Measurements from ENCODE around the gene ENTPD2.

ENTPD2 gene

GRCh38 chr9:137087409-137087925, 33.6 kb upstream of the ENTPD2 start:
- H3K27ac ChIP-seq (ENCODE audit: low read length): no peak overlapping the region
- H3K27me3 ChIP-seq (ENCODE audit: control insufficient read depth, insufficient read depth, low read length): no peaks in the 10 kb centered on the region
- WGBS (ENCODE audit: insufficient coverage, insufficient read length): no CpG with 5 or more reads among the region's 22 CpGs
- H3K36me3 ChIP-seq (ENCODE audit: control insufficient read depth, insufficient read depth, low read length): 0 out of 2 replicates have a peak, but pooled peaks cover 3% of the 10 kb centered on the region
- H3K9me3 ChIP-seq (ENCODE audit: control insufficient read depth, insufficient read depth, low read length): no peaks in the 10 kb centered on the region
- no peak for DNase-seq (ENCODE audit: low read depth, low spot score)
- H3K4me1 ChIP-seq (ENCODE audit: control insufficient read depth, insufficient read depth, low read length): no peaks in the 10 kb centered on the region; the same call in 1 of the 2 replicates
- H3K4me3 ChIP-seq (ENCODE audit: low read length): peak overlapping the region; percentile 51; the same call in 1 of the 2 replicates

GRCh38 chr9:137086531-137087408, 32.9 kb upstream of the ENTPD2 start, which contains the start of gene MAN1B1:
TSS of gene MAN1B1 (plus strand) at chr9:137086985. CDS start at chr9:137087000, 15 bp downstream.
- no peaks in the 10 kb centered on the region for H3K9me3 ChIP-seq (ENCODE audit: control insufficient read depth, insufficient read depth, low read length)
- H3K4me3 ChIP-seq (ENCODE audit: low read length): peak within 1 kb of the TSS; percentile 51; the same call in 1 of the 2 replicates
- 0 out of 2 replicates have a peak, but pooled peaks cover 3% of the 10 kb centered on the region for H3K36me3 ChIP-seq (ENCODE audit: control insufficient read depth, insufficient read depth, low read length)
- peak; percentile 99 for DNase-seq (ENCODE audit: low read depth, low spot score)
- no peaks in the 10 kb centered on the region; the same call in 1 of the 2 replicates for H3K4me1 ChIP-seq (ENCODE audit: control insufficient read depth, insufficient read depth, low read length)
- no CpG with 5 or more reads among the region's 101 CpGs for WGBS (ENCODE audit: insufficient coverage, insufficient read length)
- H3K27me3 ChIP-seq (ENCODE audit: control insufficient read depth, insufficient read depth, low read length): no peaks in the 10 kb centered on the region
- H3K27ac ChIP-seq (ENCODE audit: low read length): no peak within 1 kb of the TSS

GRCh38 chr9:137085920-137086530, 32.2 kb upstream of the ENTPD2 start:
- H3K27ac ChIP-seq (ENCODE audit: low read length): no peak overlapping the region
- no CpG with 5 or more reads among the region's 58 CpGs for WGBS (ENCODE audit: insufficient coverage, insufficient read length)
- peak overlapping the region; percentile 44; the same call in 1 of the 2 replicates for H3K4me3 ChIP-seq (ENCODE audit: low read length)
- DNase-seq (ENCODE audit: low read depth, low spot score): no peak
- H3K4me1 ChIP-seq (ENCODE audit: control insufficient read depth, insufficient read depth, low read length): no peaks in the 10 kb centered on the region; the same call in 1 of the 2 replicates
- no peaks in the 10 kb centered on the region for H3K9me3 ChIP-seq (ENCODE audit: control insufficient read depth, insufficient read depth, low read length)
- no peaks in the 10 kb centered on the region for H3K27me3 ChIP-seq (ENCODE audit: control insufficient read depth, insufficient read depth, low read length)
- H3K36me3 ChIP-seq (ENCODE audit: control insufficient read depth, insufficient read depth, low read length): 0 out of 2 replicates have a peak, but pooled peaks cover under 1% of the 10 kb centered on the region

GRCh38 chr9:137084526-137084925, 30.7 kb upstream of the ENTPD2 start:
- H3K4me3 ChIP-seq (ENCODE audit: low read length): no peak overlapping the region
- H3K4me1 ChIP-seq (ENCODE audit: control insufficient read depth, insufficient read depth, low read length): no peaks in the 10 kb centered on the region; the same call in 1 of the 2 replicates
- H3K9me3 ChIP-seq (ENCODE audit: control insufficient read depth, insufficient read depth, low read length): no peaks in the 10 kb centered on the region
- H3K27ac ChIP-seq (ENCODE audit: low read length): no peak overlapping the region
- no peaks in the 10 kb centered on the region for H3K36me3 ChIP-seq (ENCODE audit: control insufficient read depth, insufficient read depth, low read length)
- no peak for DNase-seq (ENCODE audit: low read depth, low spot score)
- no CpG with 5 or more reads among the region's 9 CpGs for WGBS (ENCODE audit: insufficient coverage, insufficient read length)
- H3K27me3 ChIP-seq (ENCODE audit: control insufficient read depth, insufficient read depth, low read length): no peaks in the 10 kb centered on the region

DNA sequence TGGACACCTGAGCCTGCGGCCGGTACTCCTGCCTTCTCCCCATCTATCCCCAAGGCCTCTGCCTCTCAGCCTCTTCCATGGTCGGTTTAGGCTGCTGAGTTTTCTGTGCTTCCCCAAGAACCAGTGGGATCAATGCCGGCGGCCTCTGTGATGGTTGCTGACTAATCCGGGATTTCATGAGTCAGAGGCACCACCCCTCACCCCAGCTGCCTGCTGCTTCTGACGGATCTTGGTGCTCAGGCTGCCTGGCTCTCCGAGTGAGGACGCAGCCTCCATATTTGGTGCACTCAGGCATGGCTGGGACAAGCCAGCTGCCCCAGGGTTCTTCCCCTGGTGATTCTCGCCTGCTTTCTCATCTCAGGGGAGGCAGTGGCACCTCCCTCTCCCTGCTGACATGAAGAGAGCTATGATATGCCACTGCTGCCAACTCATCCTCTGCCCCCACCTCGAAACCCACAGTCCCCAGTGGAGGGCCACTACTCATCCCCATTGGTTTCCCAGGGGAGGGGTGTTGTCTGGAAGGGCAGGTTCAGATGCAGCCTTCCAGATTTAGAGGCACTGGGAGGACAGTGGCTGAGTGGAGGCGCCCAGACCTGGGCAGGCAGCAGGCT, 29.6 kb upstream of the ENTPD2 start:
- no peaks in the 10 kb centered on the region for H3K36me3 ChIP-seq (ENCODE audit: control insufficient read depth, insufficient read depth, low read length)
- peaks cover 4% of the 10 kb centered on the region; the same call in 1 of the 2 replicates for H3K27me3 ChIP-seq (ENCODE audit: control insufficient read depth, insufficient read depth, low read length)
- H3K4me1 ChIP-seq (ENCODE audit: control insufficient read depth, insufficient read depth, low read length): peaks cover 3% of the 10 kb centered on the region
- no peak overlapping the region for H3K27ac ChIP-seq (ENCODE audit: low read length)
- WGBS (ENCODE audit: insufficient coverage, insufficient read length): no CpG with 5 or more reads among the region's 12 CpGs
- DNase-seq (ENCODE audit: low read depth, low spot score): no peak
- no peaks in the 10 kb centered on the region for H3K9me3 ChIP-seq (ENCODE audit: control insufficient read depth, insufficient read depth, low read length)
- H3K4me3 ChIP-seq (ENCODE audit: low read length): no peak overlapping the region

DNA sequence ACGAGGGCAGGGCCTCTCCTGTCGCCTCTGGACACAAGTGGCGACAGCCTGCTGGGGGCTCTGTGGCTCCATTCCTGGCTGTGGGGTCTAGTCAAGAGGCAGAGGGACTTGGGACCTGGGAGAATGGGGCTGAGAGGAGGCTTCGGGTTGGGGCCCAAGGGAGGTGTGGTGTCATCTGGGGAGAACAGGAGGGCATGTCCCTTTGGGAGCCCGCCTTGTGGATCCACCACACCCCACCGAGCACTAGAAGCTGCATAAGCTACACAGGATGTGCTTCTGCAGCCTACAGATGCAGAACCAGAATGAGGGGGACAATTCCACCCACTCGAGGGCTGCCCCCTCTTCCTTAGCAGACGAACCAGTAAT, 29.0 kb upstream of the ENTPD2 start:
- no CpG with 5 or more reads among the region's 8 CpGs for WGBS (ENCODE audit: insufficient coverage, insufficient read length)
- H3K27ac ChIP-seq (ENCODE audit: low read length): no peak overlapping the region

DNA sequence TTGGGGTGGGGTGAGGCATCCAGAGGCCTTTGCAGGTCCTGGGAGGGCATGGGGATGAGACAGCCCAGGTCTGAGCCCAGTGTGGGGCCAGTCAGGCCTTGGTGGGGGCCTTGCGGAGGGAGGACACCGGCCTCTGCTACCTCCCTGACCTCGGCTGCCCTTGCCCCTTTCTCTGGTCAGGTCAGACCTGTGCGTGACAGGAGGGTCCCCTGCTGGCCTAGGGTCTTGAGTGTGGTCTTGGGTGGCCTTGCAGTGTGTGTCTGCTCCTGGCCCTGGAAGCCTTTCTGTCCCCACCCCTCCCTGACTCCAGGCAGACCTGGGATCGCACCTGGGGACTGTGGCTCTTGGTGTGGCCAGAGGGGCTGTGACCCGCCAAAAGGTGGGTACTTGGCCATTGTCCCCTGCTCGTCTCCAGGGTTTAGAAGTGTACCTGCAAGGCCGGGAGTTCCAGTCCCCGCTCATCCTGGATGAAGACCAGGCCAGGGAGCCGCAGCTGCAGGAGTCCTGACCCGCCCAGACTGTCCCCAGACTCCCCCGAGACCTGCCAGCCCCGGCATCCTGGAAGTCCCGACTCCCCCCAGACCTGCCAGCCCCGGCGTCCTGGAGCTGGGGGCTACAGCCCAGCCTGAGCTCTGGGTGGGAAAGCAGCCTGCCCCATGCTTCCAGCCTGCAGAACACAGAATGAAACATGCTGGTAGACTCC, 28.5 kb upstream of the ENTPD2 start:
- WGBS (ENCODE audit: insufficient coverage, insufficient read length): no CpG with 5 or more reads among the region's 16 CpGs
- H3K36me3 ChIP-seq (ENCODE audit: control insufficient read depth, insufficient read depth, low read length): no peaks in the 10 kb centered on the region
- no peak overlapping the region for H3K27ac ChIP-seq (ENCODE audit: low read length)
- H3K9me3 ChIP-seq (ENCODE audit: control insufficient read depth, insufficient read depth, low read length): no peaks in the 10 kb centered on the region
- peaks cover 13% of the 10 kb centered on the region; the same call in 1 of the 2 replicates for H3K27me3 ChIP-seq (ENCODE audit: control insufficient read depth, insufficient read depth, low read length)
- DNase-seq (ENCODE audit: low read depth, low spot score): no peak
- H3K4me3 ChIP-seq (ENCODE audit: low read length): no peak overlapping the region
- H3K4me1 ChIP-seq (ENCODE audit: control insufficient read depth, insufficient read depth, low read length): peaks cover 6% of the 10 kb centered on the region

More for the DNA sequence above, 29.0 kb upstream of the ENTPD2 start:
- peaks cover 10% of the 10 kb centered on the region; the same call in 1 of the 2 replicates for H3K27me3 ChIP-seq (ENCODE audit: control insufficient read depth, insufficient read depth, low read length)
- no peak overlapping the region for H3K4me3 ChIP-seq (ENCODE audit: low read length)
- H3K9me3 ChIP-seq (ENCODE audit: control insufficient read depth, insufficient read depth, low read length): no peaks in the 10 kb centered on the region
- no peak for DNase-seq (ENCODE audit: low read depth, low spot score)
- peaks cover 6% of the 10 kb centered on the region for H3K4me1 ChIP-seq (ENCODE audit: control insufficient read depth, insufficient read depth, low read length)
- no peaks in the 10 kb centered on the region for H3K36me3 ChIP-seq (ENCODE audit: control insufficient read depth, insufficient read depth, low read length)

- no peak overlapping the region for H3K4me3 ChIP-seq (ENCODE audit: low read length)
- no CpG with 5 or more reads among the region's 24 CpGs for WGBS (ENCODE audit: insufficient coverage, insufficient read length)
- no peaks in the 10 kb centered on the region for H3K9me3 ChIP-seq (ENCODE audit: control insufficient read depth, insufficient read depth, low read length)
- no peak overlapping the region for H3K27ac ChIP-seq (ENCODE audit: low read length)
- peaks cover 13% of the 10 kb centered on the region; the same call in 1 of the 2 replicates for H3K27me3 ChIP-seq (ENCODE audit: control insufficient read depth, insufficient read depth, low read length)
- DNase-seq (ENCODE audit: low read depth, low spot score): no peak
- H3K36me3 ChIP-seq (ENCODE audit: control insufficient read depth, insufficient read depth, low read length): no peaks in the 10 kb centered on the region
- H3K4me1 ChIP-seq (ENCODE audit: control insufficient read depth, insufficient read depth, low read length): peaks cover 6% of the 10 kb centered on the region
Observed at GRCh38 chr9:137080260-137081122, 26.6 kb upstream of the ENTPD2 start.

DNA sequence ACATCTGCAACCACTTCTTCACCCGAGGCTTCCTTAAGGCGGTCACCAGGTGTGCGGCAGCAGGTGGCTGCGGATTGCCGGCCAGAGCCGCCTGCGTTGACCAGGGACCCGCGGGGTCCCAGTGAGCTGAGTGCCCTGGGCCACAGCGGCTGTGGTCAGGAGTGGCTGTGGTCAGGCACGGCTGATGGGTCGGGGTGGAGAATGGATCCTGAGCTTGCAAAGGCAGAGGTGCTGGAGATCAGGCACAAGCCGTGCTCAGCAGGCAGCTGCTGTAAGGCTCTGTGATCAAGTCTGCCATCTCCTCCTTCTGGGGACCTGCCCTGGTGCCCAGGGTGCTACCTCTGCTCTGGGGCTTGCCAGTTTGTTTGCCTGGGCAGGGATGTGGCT, 25.5 kb upstream of the ENTPD2 start:
- no peaks in the 10 kb centered on the region for H3K36me3 ChIP-seq (ENCODE audit: control insufficient read depth, insufficient read depth, low read length)
- H3K4me1 ChIP-seq (ENCODE audit: control insufficient read depth, insufficient read depth, low read length): peaks cover 9% of the 10 kb centered on the region

More for the DNA sequence above, 25.5 kb upstream of the ENTPD2 start:
- peaks cover 13% of the 10 kb centered on the region; the same call in 1 of the 2 replicates for H3K27me3 ChIP-seq (ENCODE audit: control insufficient read depth, insufficient read depth, low read length)
- WGBS (ENCODE audit: insufficient coverage, insufficient read length): no CpG with 5 or more reads among the region's 13 CpGs
- H3K4me3 ChIP-seq (ENCODE audit: low read length): no peak overlapping the region
- no peak for DNase-seq (ENCODE audit: low read depth, low spot score)
- no peaks in the 10 kb centered on the region for H3K9me3 ChIP-seq (ENCODE audit: control insufficient read depth, insufficient read depth, low read length)
- no peak overlapping the region for H3K27ac ChIP-seq (ENCODE audit: low read length)

All from iPS DF 6.9 (cell line).